ENCODE data around the gene COL4A1.

DNA sequence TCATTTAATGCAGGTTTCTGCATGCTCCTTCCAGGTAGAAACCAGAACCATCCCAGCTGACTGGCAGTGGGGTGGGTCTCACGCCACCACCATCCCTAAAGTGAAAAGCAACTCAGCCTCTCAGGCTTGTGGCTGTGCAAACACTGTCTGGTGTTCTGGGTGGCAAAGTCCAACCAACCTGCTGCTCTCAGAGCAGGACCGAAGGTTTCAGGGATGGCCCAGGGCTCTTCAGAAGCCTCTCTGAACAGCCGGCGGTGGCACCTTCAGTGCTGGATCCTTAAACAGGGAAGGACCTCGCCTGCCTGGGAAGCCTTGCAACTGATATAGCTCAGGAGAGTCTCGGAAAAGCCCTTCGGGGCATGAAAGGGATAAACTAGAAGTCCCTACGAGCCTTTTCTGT, 100.8 kb downstream of the COL4A1 start:
- TF ChIP-seq POLR2A (IDR thresholded peaks at IDR 0.05) (no peak), POLR2AphosphoS5 (IDR thresholded peaks at IDR 0.05; ENCODE audit: insufficient read depth in 1 of 2, low read depth in 1 of 2) (no peak)
- TF ChIP-seq, protein P1, sequence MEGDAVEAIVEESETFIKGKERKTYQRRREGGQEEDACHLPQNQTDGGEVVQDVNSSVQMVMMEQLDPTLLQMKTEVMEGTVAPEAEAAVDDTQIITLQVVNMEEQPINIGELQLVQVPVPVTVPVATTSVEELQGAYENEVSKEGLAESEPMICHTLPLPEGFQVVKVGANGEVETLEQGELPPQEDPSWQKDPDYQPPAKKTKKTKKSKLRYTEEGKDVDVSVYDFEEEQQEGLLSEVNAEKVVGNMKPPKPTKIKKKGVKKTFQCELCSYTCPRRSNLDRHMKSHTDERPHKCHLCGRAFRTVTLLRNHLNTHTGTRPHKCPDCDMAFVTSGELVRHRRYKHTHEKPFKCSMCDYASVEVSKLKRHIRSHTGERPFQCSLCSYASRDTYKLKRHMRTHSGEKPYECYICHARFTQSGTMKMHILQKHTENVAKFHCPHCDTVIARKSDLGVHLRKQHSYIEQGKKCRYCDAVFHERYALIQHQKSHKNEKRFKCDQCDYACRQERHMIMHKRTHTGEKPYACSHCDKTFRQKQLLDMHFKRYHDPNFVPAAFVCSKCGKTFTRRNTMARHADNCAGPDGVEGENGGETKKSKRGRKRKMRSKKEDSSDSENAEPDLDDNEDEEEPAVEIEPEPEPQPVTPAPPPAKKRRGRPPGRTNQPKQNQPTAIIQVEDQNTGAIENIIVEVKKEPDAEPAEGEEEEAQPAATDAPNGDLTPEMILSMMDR (IDR thresholded peaks at IDR 0.05) = no peak

Measured in vagina (tissue), 2 donors.